Measurements from ENCODE around the gene GPR137B. TPM values are rescaled to one million over a fixed set of nuclear protein-coding genes. Genes with fewer than 3 reads are reported as not detected.

Gene GPR137B
- total RNA-seq, 1 donor from 2014 or later = 7.8 TPM

DNA sequence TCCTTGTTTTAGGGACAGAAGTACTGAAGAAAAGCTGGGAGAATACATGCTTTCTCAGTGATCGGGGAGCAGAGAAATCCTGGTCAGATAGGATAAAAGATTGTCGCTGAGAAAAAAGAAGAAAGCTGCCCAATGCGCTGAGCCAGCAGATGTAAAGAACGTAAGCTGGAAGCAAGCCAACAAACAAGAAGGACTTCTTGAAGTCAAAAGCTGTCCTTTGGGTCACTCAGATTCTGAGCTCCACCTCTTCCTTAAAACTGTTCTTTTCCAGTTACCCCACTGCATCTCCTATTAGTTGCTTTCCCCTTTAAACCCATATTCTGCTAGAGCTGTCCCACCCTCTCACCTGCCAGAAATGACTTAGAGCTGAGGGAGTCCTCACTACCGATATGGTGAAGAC lies 64.8 kb downstream of the GPR137B start:
- no peaks in the 10 kb centered on the region for H3K27me3 Mint-ChIP-seq (ENCODE audit: low read depth)
- H3K4me1 Mint-ChIP-seq (ENCODE audit: low read depth) = no peaks in the 10 kb centered on the region
- intact Hi-C loops (cut with micrococcal nuclease) = no loop called here
- H3K4me3 Mint-ChIP-seq (ENCODE audit: low read depth) = no peak overlapping the region
- no peak for DNase-seq (ENCODE audit: low spot score)
- peaks cover 13% of the 10 kb centered on the region for H3K9me3 Mint-ChIP-seq
- peaks cover 13% of the 10 kb centered on the region for H3K36me3 Mint-ChIP-seq (ENCODE audit: low read depth)
- H3K27ac Mint-ChIP-seq = no peak overlapping the region

DNA sequence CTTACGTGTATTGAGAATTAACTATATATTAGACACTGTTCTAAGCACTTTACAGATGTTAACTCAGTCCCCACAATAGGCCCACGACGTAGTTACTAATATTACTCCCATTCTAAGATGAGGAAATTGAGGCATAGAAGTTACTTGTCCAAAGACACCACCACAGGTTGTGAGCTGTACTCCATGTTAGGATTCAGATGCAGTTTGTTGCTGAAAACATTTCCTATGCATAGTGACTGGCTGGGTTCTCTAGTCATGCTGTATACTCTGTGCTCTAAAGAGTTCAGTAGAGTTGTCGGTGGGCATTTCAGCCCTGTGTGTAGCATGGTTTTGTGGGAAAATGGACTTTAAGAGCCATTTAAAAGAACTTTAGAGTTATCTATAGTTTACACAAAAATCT lies 65.2 kb downstream of the GPR137B start:
- intact Hi-C loops (cut with micrococcal nuclease) = no loop called here
- DNase-seq (ENCODE audit: low spot score) = no peak
- H3K36me3 Mint-ChIP-seq (ENCODE audit: low read depth) = peaks cover 9% of the 10 kb centered on the region
- H3K9me3 Mint-ChIP-seq = peaks cover 10% of the 10 kb centered on the region
- no peaks in the 10 kb centered on the region for H3K27me3 Mint-ChIP-seq (ENCODE audit: low read depth)
- H3K4me1 Mint-ChIP-seq (ENCODE audit: low read depth) = no peaks in the 10 kb centered on the region
- no peak overlapping the region for H3K4me3 Mint-ChIP-seq (ENCODE audit: low read depth)
- no peak overlapping the region for H3K27ac Mint-ChIP-seq

- H3K4me3 Mint-ChIP-seq (ENCODE audit: low read depth) = no peak overlapping the region
- no peak for DNase-seq (ENCODE audit: low spot score)
- no peak overlapping the region for H3K27ac Mint-ChIP-seq
- no peaks in the 10 kb centered on the region for H3K9me3 Mint-ChIP-seq
- intact Hi-C loops (cut with micrococcal nuclease) = no loop called here
- H3K27me3 Mint-ChIP-seq (ENCODE audit: low read depth) = no peaks in the 10 kb centered on the region
- peaks cover 2% of the 10 kb centered on the region for H3K4me1 Mint-ChIP-seq (ENCODE audit: low read depth)
- no peaks in the 10 kb centered on the region for H3K36me3 Mint-ChIP-seq (ENCODE audit: low read depth)
These were observed 66.8 kb downstream of the GPR137B start for GRCh38 chr1:236209185-236209584.

- intact Hi-C loops (cut with micrococcal nuclease) = loop anchor here (10.0 kb wide), 1 partner anchor 65 kb away; no protein-coding TSS in a partner anchor
- Mint-ChIP-seq H3K4me3 (ENCODE audit: low read depth) (no peak overlapping the region), H3K27me3 (ENCODE audit: low read depth) (no peaks in the 10 kb centered on the region), H3K36me3 (ENCODE audit: low read depth) (no peaks in the 10 kb centered on the region), H3K9me3 (no peaks in the 10 kb centered on the region), H3K4me1 (ENCODE audit: low read depth) (peaks cover 2% of the 10 kb centered on the region), H3K27ac (no peak overlapping the region)
- no peak for DNase-seq (ENCODE audit: low spot score)
These were observed 67.4 kb downstream of the GPR137B start for GRCh38 chr1:236209713-236210112.

- H3K4me3 Mint-ChIP-seq (ENCODE audit: low read depth) = no peak overlapping the region
- no peak for DNase-seq (ENCODE audit: low spot score)
- peaks cover 2% of the 10 kb centered on the region for H3K4me1 Mint-ChIP-seq (ENCODE audit: low read depth)
- H3K27ac Mint-ChIP-seq = no peak overlapping the region
- H3K9me3 Mint-ChIP-seq = no peaks in the 10 kb centered on the region
- no peaks in the 10 kb centered on the region for H3K27me3 Mint-ChIP-seq (ENCODE audit: low read depth)
- H3K36me3 Mint-ChIP-seq (ENCODE audit: low read depth) = no peaks in the 10 kb centered on the region
- intact Hi-C loops (cut with micrococcal nuclease) = loop anchor here (10.0 kb wide), 1 partner anchor 63 kb away; no protein-coding TSS in a partner anchor
These were observed 69.5 kb downstream of the GPR137B start for GRCh38 chr1:236211815-236212214.

DNA sequence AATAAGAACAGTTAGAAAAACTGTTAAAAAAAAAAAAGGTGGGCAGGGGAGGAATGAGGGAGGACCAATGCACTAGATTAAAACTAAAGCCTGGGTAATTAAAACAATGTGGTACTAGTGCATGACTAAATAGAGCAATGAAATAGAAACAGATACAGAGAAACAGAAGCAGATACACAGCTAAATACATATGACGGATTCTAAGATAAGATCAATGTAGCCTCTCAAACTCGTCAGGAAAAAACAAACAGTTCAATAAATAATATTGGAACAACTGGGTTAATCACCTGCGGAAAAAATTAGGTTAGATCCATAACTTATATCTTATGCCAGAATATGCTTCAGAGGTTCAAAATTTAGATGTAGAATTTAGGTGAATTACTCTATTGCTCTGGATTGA lies 71.2 kb downstream of the GPR137B start:
- intact Hi-C loops (cut with micrococcal nuclease) = loop anchor here (10.0 kb wide), 1 partner anchor 61 kb away; no protein-coding TSS in a partner anchor

GRCh38 chr1:236214761-236215160 lies 72.4 kb downstream of the GPR137B start:
- H3K9me3 Mint-ChIP-seq = no peaks in the 10 kb centered on the region
- H3K27me3 Mint-ChIP-seq (ENCODE audit: low read depth) = no peaks in the 10 kb centered on the region
- H3K4me1 Mint-ChIP-seq (ENCODE audit: low read depth) = peaks cover 2% of the 10 kb centered on the region
- no peak overlapping the region for H3K27ac Mint-ChIP-seq
- no peak overlapping the region for H3K4me3 Mint-ChIP-seq (ENCODE audit: low read depth)
- no peak for DNase-seq (ENCODE audit: low spot score)
- H3K36me3 Mint-ChIP-seq (ENCODE audit: low read depth) = no peaks in the 10 kb centered on the region
- intact Hi-C loops (cut with micrococcal nuclease) = loop anchor here (10.0 kb wide), 1 partner anchor 60 kb away; no protein-coding TSS in a partner anchor

More for the DNA sequence above, 71.2 kb downstream of the GPR137B start:
- Mint-ChIP-seq H3K4me1 (ENCODE audit: low read depth) (peaks cover 2% of the 10 kb centered on the region), H3K27ac (no peak overlapping the region), H3K27me3 (ENCODE audit: low read depth) (no peaks in the 10 kb centered on the region), H3K4me3 (ENCODE audit: low read depth) (no peak overlapping the region), H3K9me3 (no peaks in the 10 kb centered on the region), H3K36me3 (ENCODE audit: low read depth) (no peaks in the 10 kb centered on the region)
- DNase-seq (ENCODE audit: low spot score) = no peak

- Mint-ChIP-seq H3K4me1 (ENCODE audit: low read depth) (no peaks in the 10 kb centered on the region), H3K9me3 (no peaks in the 10 kb centered on the region), H3K27ac (no peak overlapping the region), H3K36me3 (ENCODE audit: low read depth) (no peaks in the 10 kb centered on the region), H3K4me3 (ENCODE audit: low read depth) (no peak overlapping the region), H3K27me3 (ENCODE audit: low read depth) (no peaks in the 10 kb centered on the region)
- no peak for DNase-seq (ENCODE audit: low spot score)
- intact Hi-C loops (cut with micrococcal nuclease) = no loop called here
These were observed 78.1 kb downstream of the GPR137B start for GRCh38 chr1:236220473-236220872.

GRCh38 chr1:236222632-236223031 lies 80.3 kb downstream of the GPR137B start:
- Mint-ChIP-seq H3K4me1 (ENCODE audit: low read depth) (no peaks in the 10 kb centered on the region), H3K27me3 (ENCODE audit: low read depth) (no peaks in the 10 kb centered on the region), H3K4me3 (ENCODE audit: low read depth) (no peak overlapping the region), H3K36me3 (ENCODE audit: low read depth) (no peaks in the 10 kb centered on the region), H3K27ac (no peak overlapping the region), H3K9me3 (no peaks in the 10 kb centered on the region)
- intact Hi-C loops (cut with micrococcal nuclease) = no loop called here
- DNase-seq (ENCODE audit: low spot score) = no peak

DNA sequence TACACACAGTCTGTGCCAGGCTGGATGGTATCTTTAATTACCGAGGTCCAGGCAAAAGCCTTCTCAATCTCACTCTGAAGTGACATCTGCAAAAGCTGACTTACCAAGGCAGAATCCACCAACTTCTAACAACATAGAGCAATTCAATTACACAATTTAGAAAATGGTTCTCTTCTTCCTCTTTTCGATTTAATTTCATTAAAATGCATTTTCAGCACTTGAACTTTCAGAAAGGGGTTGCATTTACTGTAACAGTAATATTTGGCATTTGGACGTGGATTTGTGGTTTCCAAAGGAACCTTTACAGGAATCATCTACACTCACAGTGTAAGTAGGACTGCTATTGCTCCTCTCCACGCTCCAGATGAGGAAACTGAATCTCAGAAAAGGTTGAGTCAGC lies 86.1 kb downstream of the GPR137B start:
- no peaks in the 10 kb centered on the region for H3K27me3 Mint-ChIP-seq (ENCODE audit: low read depth)
- intact Hi-C loops (cut with micrococcal nuclease) = no loop called here
- H3K36me3 Mint-ChIP-seq (ENCODE audit: low read depth) = no peaks in the 10 kb centered on the region
- no peak overlapping the region for H3K4me3 Mint-ChIP-seq (ENCODE audit: low read depth)
- H3K27ac Mint-ChIP-seq = no peak overlapping the region
- no peaks in the 10 kb centered on the region for H3K9me3 Mint-ChIP-seq
- H3K4me1 Mint-ChIP-seq (ENCODE audit: low read depth) = no peaks in the 10 kb centered on the region
- no peak for DNase-seq (ENCODE audit: low spot score)

DNA sequence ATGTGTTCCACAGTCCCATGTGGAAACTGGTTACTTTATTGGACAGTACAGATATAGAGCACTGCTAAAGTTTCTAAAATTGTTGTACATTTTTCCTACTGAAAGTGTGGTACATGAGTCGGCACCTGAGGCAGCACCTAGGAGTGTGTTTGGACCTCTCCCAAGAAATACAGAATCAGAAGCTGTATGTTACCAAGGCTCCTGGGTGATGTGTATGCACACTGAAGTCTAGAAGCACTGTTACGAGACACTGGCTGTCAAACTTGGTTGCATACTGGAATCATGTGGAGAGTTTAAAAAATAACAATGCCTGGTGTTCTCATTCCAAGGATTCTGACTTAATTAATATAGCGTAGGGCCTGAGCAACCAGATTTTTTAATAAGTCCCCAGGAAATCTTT lies 92.8 kb downstream of the GPR137B start:
- DNase-seq (ENCODE audit: low spot score) = no peak
- no peaks in the 10 kb centered on the region for H3K4me1 Mint-ChIP-seq (ENCODE audit: low read depth)

GRCh38 chr1:236239092-236239585 lies 96.8 kb downstream of the GPR137B start:
- no peak overlapping the region for H3K4me3 Mint-ChIP-seq (ENCODE audit: low read depth)
- H3K27ac Mint-ChIP-seq = no peak overlapping the region
- no peaks in the 10 kb centered on the region for H3K27me3 Mint-ChIP-seq (ENCODE audit: low read depth)
- H3K4me1 Mint-ChIP-seq (ENCODE audit: low read depth) = no peaks in the 10 kb centered on the region
- no peaks in the 10 kb centered on the region for H3K36me3 Mint-ChIP-seq (ENCODE audit: low read depth)
- DNase-seq (ENCODE audit: low spot score) = no peak
- intact Hi-C loops (cut with micrococcal nuclease) = no loop called here
- no peaks in the 10 kb centered on the region for H3K9me3 Mint-ChIP-seq

More for the DNA sequence above, 92.8 kb downstream of the GPR137B start:
- H3K27ac Mint-ChIP-seq = no peak overlapping the region
- H3K4me3 Mint-ChIP-seq (ENCODE audit: low read depth) = no peak overlapping the region
- no peaks in the 10 kb centered on the region for H3K9me3 Mint-ChIP-seq
- no peaks in the 10 kb centered on the region for H3K27me3 Mint-ChIP-seq (ENCODE audit: low read depth)
- no peaks in the 10 kb centered on the region for H3K36me3 Mint-ChIP-seq (ENCODE audit: low read depth)
- intact Hi-C loops (cut with micrococcal nuclease) = no loop called here

DNA sequence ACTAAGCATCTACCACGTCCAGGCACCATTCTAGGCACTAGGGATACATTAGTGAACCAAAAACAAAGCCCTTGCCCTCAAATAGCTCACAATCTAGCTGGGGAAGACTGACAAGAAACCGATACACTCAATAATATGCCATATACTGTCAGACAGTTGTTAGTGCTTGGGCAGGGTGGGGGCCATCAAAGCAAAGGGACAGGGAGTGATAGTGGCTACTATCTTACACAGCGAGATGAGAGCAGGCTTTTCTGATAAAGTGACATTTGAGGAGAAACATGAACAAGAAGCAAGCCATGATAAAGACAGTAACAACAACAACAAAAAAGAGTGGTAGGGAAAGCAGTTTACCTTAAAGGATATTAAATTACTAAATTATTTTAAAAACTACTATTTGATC lies 98.3 kb downstream of the GPR137B start:
- no peaks in the 10 kb centered on the region for H3K4me1 Mint-ChIP-seq (ENCODE audit: low read depth)
- no peak for DNase-seq (ENCODE audit: low spot score)
- no peak overlapping the region for H3K27ac Mint-ChIP-seq
- intact Hi-C loops (cut with micrococcal nuclease) = no loop called here
- no peaks in the 10 kb centered on the region for H3K9me3 Mint-ChIP-seq
- H3K4me3 Mint-ChIP-seq (ENCODE audit: low read depth) = no peak overlapping the region
- H3K27me3 Mint-ChIP-seq (ENCODE audit: low read depth) = no peaks in the 10 kb centered on the region
- no peaks in the 10 kb centered on the region for H3K36me3 Mint-ChIP-seq (ENCODE audit: low read depth)

- no peak for DNase-seq (ENCODE audit: low spot score)
- no peaks in the 10 kb centered on the region for H3K36me3 Mint-ChIP-seq (ENCODE audit: low read depth)
- H3K27me3 Mint-ChIP-seq (ENCODE audit: low read depth) = no peaks in the 10 kb centered on the region
- H3K9me3 Mint-ChIP-seq = no peaks in the 10 kb centered on the region
- H3K4me1 Mint-ChIP-seq (ENCODE audit: low read depth) = no peaks in the 10 kb centered on the region
- intact Hi-C loops (cut with micrococcal nuclease) = no loop called here
- no peak overlapping the region for H3K4me3 Mint-ChIP-seq (ENCODE audit: low read depth)
- H3K27ac Mint-ChIP-seq = no peak overlapping the region
These were observed 100.2 kb downstream of the GPR137B start for GRCh38 chr1:236242568-236242967.

Measured in activated T-helper 2 cell treated with anti-CD3 and anti-CD28 coated beads, Interferon-gamma antibody, Interleukin-2, Interleukin-4, amounts not matched to agents 10 μg/mL and 5 μg/mL and 100 μg/mL, durations not matched to agents 14 hours and 24 hours and 36 hours (primary cell).